ENCODE data around the gene CMIP.

The CMIP gene

GRCh38 chr16:81709016-81709900 is 264.6 kb downstream of the CMIP start:
- DNase-seq, result no peak

GRCh38 chr16:81710044-81710443 is 265.4 kb downstream of the CMIP start:
- no peak for DNase-seq

GRCh38 chr16:81710596-81710995 is 266.0 kb downstream of the CMIP start:
- DNase-seq, result no peak

GRCh38 chr16:81711657-81712319 is 267.2 kb downstream of the CMIP start:
- DNase-seq, result peak; percentile 63

GRCh38 chr16:81712681-81713080 is 268.1 kb downstream of the CMIP start:
- no peak for DNase-seq

GRCh38 chr16:81713295-81713772 is 268.7 kb downstream of the CMIP start:
- DNase-seq, result no peak

GRCh38 chr16:81713796-81714195 is 269.2 kb downstream of the CMIP start:
- DNase-seq, result no peak

GRCh38 chr16:81714583-81714982 is 270.0 kb downstream of the CMIP start:
- no peak for DNase-seq

GRCh38 chr16:81715358-81716196 is 271.0 kb downstream of the CMIP start:
- DNase-seq, result no peak

- DNase-seq, result no peak
Observed at GRCh38 chr16:81716478-81717225, 272.0 kb downstream of the CMIP start.

- peak; percentile 47 for DNase-seq
Observed at GRCh38 chr16:81717662-81718189, 273.1 kb downstream of the CMIP start.

GRCh38 chr16:81718637-81719036 is 274.0 kb downstream of the CMIP start:
- peak; percentile 57 for DNase-seq

- no peak for DNase-seq
Observed at GRCh38 chr16:81719993-81720392, 275.4 kb downstream of the CMIP start.

GRCh38 chr16:81720973-81721906 is 276.6 kb downstream of the CMIP start:
- DNase-seq, result peak; percentile 46

- DNase-seq, result peak; percentile 96
Observed at GRCh38 chr16:81723098-81723723, 278.6 kb downstream of the CMIP start.

- no peak for DNase-seq
Observed at GRCh38 chr16:81728435-81728834, 283.8 kb downstream of the CMIP start.

- no peak for DNase-seq
Observed at GRCh38 chr16:81729451-81729850, 284.8 kb downstream of the CMIP start.

GRCh38 chr16:81730090-81731051 is 285.8 kb downstream of the CMIP start:
- DNase-seq, result peak; percentile 73

- DNase-seq, result no peak
Observed at GRCh38 chr16:81731649-81732048, 287.0 kb downstream of the CMIP start.

Measured in hematopoietic multipotent progenitor cell treated with erythropoietin and hydrocortisone succinate and interleukin-3 and kit ligand, for 4 days (in vitro differentiated cells).